IMR-90 (cell line): ENCODE data around the gene OGFOD3.

ENCODE experiments used
- BHLHE40 ChIP-seq: fragments of 150-350 bp; IDR thresholded peaks from 2 replicates; pipeline ENCODE4 v1.6.1; 2016; ENCODE audit warnings: mild to moderate bottlenecking, low read depth, low read length
- CEBPB ChIP-seq: IDR thresholded peaks from 2 replicates; pipeline ENCODE4 v1.6.1; 2012; ENCODE audit warnings: low read depth, low read length, improper control_type of control experiment
- CTCF ChIP-seq: conservative IDR thresholded peaks from 2 replicates; pipeline ENCODE4 v1.5.1; 2012; ENCODE audit warnings: mild to moderate bottlenecking, low read depth, low read length, improper control_type of control experiment
- ELK1 ChIP-seq: fragments of 150-350 bp; IDR thresholded peaks from 2 replicates; pipeline ENCODE4 v1.6.1; 2016; ENCODE audit warnings: low read depth, mild to moderate bottlenecking, low read length, moderate library complexity, borderline replicate concordance
- FOS ChIP-seq: fragments of 150-350 bp; IDR thresholded peaks from 2 replicates; pipeline ENCODE4 v1.6.1; 2016; ENCODE audit warnings: low read depth, low read length
- NFE2L2 ChIP-seq: fragments of 150-350 bp; IDR thresholded peaks from 2 replicates; pipeline ENCODE4 v1.6.1; 2016; ENCODE audit warnings: low read depth, mild to moderate bottlenecking, low read length
- POLR2A ChIP-seq: IDR thresholded peaks from 2 replicates; pipeline ENCODE4 v1.6.1; 2012; ENCODE audit warnings: mild to moderate bottlenecking, low read depth, low read length
- RAD21 ChIP-seq: IDR thresholded peaks from 2 replicates; pipeline ENCODE4 v1.6.1; 2012; ENCODE audit warnings: low read length, improper control_type of control experiment
- RCOR1 ChIP-seq: IDR thresholded peaks from 2 replicates; pipeline ENCODE4 v1.6.1; 2012; ENCODE audit warnings: mild to moderate bottlenecking, low read length, improper control_type of control experiment; ENCODE audit not compliant: insufficient replicate concordance
- SMC3 ChIP-seq: fragments of 150-350 bp; IDR thresholded peaks from 2 replicates; pipeline ENCODE4 v1.6.1; 2016; ENCODE audit warnings: low read depth, mild to moderate bottlenecking, antibody characterized with exemption, low read length, moderate library complexity
- USF2 ChIP-seq: fragments of 150-350 bp; IDR thresholded peaks from 2 replicates; pipeline ENCODE4 v1.6.1; 2017; ENCODE audit warnings: mild to moderate bottlenecking, antibody characterized with exemption, low read length, low read depth

- TF ChIP-seq CTCF (no peak), SMC3 (no peak), RAD21 (no peak), USF2 (no peak), ELK1 (no peak), POLR2A (no peak), FOS (no peak), NFE2L2 (no peak), BHLHE40 (no peak), CEBPB (no peak), RCOR1 (no peak)
Measured at GRCh38 chr17:82386881-82387704, 31.3 kb downstream of the OGFOD3 start.
